GM18861 (cell line): ENCODE data around the gene CEP89.
"Not testable (repeated sequence)": the region's sequence is repeated elsewhere in the genome, so short reads cannot be mapped to it uniquely, and the experiment has no call there.

Experiments
- ATAC-seq: cut with Tn5 transposase; IDR thresholded peaks from one replicate; pipeline ENCODE4 v1.9.1; 2021; ENCODE audit not compliant: unreplicated experiment

CEP89 gene

GRCh38 chr19:32896516-32897214 lies 75.1 kb downstream of the CEP89 start:
- ATAC-seq, result no peak

GRCh38 chr19:32895384-32895783 lies 76.4 kb downstream of the CEP89 start:
- ATAC-seq, result peak; percentile 75

- ATAC-seq, result no peak
These were observed 80.1 kb downstream of the CEP89 start for GRCh38 chr19:32891609-32892008.

GRCh38 chr19:32890841-32891240 lies 80.9 kb downstream of the CEP89 start:
- no peak for ATAC-seq

GRCh38 chr19:32890326-32890725 lies 81.4 kb downstream of the CEP89 start:
- no peak for ATAC-seq

GRCh38 chr19:32889137-32889934 lies 82.4 kb downstream of the CEP89 start:
- ATAC-seq, result no peak

GRCh38 chr19:32887572-32888215 lies 84.1 kb downstream of the CEP89 start:
- ATAC-seq, result no peak

- no peak for ATAC-seq
These were observed 85.5 kb downstream of the CEP89 start for GRCh38 chr19:32886241-32886640.

- ATAC-seq, result not testable (repeated sequence)
These were observed 86.5 kb downstream of the CEP89 start for GRCh38 chr19:32885255-32885654.

GRCh38 chr19:32881766-32882165 lies 90.0 kb downstream of the CEP89 start:
- no peak for ATAC-seq

- ATAC-seq, result no peak
These were observed 91.1 kb downstream of the CEP89 start for GRCh38 chr19:32880622-32881021.

- ATAC-seq, result no peak
These were observed 92.0 kb downstream of the CEP89 start for GRCh38 chr19:32879741-32880140.

- no peak for ATAC-seq
These were observed 92.8 kb downstream of the CEP89 start for GRCh38 chr19:32878988-32879387.

GRCh38 chr19:32877977-32878745 lies 93.6 kb downstream of the CEP89 start:
- no peak for ATAC-seq

- no peak for ATAC-seq
These were observed 94.3 kb downstream of the CEP89 start for GRCh38 chr19:32877323-32877912.

- no peak for ATAC-seq
These were observed 94.9 kb downstream of the CEP89 start for GRCh38 chr19:32876919-32877285.

- no peak for ATAC-seq
These were observed 95.4 kb downstream of the CEP89 start for GRCh38 chr19:32876236-32876918.

GRCh38 chr19:32875428-32875827 lies 96.3 kb downstream of the CEP89 start:
- no peak for ATAC-seq

- ATAC-seq, result no peak
These were observed 97.2 kb downstream of the CEP89 start for GRCh38 chr19:32874605-32875004.

- ATAC-seq, result no peak
These were observed 98.4 kb downstream of the CEP89 start for GRCh38 chr19:32873247-32873959.
